ENCODE results near the gene TRIM44.
"Not testable (repeated sequence)": the region's sequence is repeated elsewhere in the genome, so short reads cannot be mapped to it uniquely, and the experiment has no call there.

The TRIM44 gene

DNA sequence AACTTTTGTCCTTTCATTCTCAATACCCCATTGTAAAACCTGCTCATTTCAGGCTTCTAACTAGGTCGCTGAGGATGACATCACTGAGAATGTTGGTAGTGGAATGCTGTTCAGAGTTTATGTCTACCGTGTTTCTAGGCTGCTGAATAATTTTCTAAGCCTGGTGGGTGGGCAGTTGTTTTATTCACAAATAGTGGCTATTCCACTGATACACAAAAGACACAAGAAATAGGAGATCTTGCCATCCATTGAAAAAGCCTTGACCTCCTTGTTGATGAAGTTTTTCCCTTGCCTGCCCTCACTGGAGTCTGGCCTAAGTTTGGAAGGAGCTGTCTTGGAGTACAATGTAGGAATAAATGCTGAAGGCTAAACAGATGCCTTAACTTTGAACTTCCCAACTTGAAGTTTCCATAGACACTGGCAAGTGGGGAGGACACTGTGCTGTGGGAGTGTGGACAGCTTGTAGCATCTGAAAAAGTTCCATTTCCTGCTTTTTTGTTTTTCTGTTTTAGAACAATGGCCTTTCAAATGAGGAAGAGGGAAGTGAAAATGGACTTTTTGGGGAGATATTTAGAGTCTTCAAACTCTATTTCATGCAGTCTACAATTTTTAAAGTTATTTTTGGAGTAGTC lies 59.2 kb downstream of the TRIM44 start:
- peak; percentile 23 to 38 for DNase-seq

DNA sequence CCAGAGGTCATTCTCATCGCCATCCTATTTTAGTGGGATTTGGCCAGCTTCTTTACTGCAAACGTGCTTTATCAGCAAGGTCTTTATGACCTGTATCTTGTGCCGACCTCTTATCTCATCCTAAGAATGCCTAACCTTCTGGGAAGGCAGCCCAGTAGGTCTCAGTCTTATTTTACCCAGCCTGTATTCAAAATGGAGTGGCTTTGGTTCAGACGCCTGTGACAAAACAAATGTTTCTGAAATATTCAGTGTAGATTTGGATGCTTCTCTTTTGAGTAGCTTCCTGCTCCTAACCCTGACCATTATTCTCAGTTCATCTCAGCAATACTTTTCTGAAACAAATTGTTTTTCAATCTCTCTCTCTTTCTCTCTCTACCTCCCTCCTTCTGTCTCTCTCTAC lies 60.1 kb downstream of the TRIM44 start:
- no peak for DNase-seq

- DNase-seq = no peak
These were observed 60.9 kb downstream of the TRIM44 start for GRCh38 chr11:35723493-35723892.

DNA sequence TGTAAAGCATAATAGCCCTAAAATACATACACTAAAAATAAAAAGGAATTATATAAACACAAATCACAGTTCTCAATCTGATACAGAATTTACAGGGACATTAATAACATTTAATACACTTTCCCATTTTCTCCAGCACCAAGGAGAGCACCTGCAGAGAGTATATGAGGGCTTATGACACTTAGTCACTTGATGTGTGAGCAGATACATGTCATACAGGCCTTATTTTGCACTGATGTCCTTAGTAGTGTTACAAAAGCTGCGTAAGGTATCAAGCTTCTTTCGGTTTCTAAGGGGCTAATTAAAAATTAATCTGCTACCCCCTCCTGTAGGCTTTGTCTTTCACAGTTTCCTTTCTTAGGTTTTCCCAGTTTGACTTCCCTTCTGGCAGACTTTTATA lies 61.3 kb downstream of the TRIM44 start:
- DNase-seq = peak in 1 of 2 donors; percentile 11

DNA sequence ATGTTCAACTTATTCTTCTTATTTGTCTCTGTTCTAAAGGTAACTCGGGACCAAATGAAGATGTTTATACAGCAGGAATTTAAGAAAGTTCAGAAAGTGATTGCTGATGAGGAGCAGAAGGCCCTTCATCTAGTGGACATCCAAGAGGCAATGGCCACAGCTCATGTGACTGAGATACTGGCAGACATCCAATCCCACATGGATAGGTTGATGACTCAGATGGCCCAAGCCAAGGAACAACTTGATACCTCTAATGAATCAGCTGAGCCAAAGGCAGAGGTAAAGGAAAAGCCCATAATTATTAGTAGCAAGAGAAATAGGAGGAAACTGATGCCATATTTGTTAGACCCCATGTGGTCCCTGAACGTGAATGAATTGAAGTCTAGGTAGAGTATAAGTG lies 63.3 kb downstream of the TRIM44 start:
- DNase-seq = no peak

DNA sequence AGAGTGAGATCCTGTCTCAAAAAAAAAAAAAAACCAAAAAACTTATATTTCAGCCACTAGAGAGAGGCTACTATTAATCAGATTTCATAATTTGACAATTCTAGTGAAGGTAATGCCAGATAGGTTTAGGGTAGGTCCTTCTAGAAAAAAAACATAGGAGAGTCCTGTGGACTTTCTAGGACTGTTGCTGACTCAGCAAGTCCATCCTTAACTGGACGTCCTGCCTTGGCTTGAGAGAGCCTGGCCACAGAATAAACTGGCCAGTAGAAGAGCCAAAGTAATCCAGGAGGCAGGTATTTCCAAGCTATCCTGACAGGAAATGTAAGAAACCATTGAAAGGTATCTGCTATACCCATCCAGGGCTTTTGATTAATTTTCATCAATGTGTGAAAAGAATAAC lies 64.6 kb downstream of the TRIM44 start:
- DNase-seq = no peak

DNA sequence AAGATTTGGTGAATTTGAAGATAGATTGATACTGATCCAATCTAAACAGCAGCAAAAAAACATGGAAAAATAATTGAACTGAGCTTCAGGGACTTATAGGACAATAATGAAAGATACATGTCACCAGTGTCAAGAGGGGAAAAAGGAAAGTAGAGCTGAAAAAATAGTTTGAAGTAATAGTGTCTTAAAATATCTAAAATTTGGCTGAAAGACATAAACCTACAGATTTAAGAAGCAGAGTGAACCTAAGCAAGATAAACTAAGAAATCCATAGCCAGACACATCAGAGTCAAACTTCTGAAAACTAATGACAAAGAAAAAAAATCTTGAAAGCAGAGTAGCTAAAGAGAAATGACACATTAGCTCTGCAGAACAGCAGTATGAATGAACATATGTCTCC lies 67.7 kb downstream of the TRIM44 start:
- DNase-seq = no peak

DNA sequence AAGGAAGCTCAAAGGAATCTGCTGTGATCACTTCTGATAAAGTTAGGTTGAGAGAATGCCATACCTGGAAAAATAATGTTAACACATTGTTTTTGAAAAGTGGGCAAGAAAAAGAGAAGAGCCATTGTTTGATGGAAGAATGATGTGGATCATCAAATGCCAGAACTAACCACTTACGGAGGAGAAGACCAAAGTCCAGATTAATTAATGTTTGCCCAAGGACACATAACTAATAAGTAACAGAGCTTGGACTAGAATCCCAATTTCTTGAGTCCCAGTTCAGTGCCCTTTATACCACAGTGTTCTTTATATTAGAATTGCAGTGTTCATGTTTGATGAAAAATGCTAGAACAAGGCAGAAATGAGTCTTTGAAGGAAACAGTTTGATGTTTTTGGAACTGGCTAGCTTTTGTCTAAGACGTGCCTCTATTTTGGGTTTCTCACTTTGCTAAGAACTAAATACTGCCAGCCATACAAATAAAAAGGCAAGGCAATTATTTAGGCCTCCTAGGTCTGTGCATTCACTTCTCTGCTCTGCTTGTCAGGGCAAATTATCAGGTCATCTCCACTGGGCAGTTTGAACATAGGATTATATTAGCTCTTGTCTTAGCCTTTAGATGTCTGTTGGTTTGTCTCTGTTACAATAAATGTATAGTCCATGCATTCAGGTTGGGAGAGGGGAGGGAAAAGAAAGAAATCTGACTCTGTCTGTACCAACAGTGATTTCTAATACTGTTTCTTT lies 72.3 kb downstream of the TRIM44 start:
- DNase-seq = no peak

DNA sequence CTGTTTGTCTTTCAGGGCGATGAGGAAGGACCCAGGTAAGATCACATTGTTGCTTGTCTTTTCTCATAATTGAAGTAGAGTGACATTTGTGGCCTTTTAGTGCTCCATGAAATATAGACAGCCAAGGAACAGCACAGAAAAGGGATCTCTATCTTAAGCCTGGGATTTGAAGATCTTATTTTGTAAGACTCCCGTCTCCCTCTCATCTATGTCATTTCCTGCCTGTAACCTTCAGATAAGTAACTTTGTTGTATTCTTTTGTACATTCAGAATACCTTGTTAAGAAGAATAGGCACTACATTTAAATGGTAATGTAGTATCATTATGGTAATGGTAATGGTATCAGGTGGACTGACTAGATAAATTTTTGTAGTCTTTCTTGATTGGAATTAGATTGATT lies 72.8 kb downstream of the TRIM44 start:
- DNase-seq = no peak

- no peak for DNase-seq
These were observed 73.3 kb downstream of the TRIM44 start for GRCh38 chr11:35735903-35736302.

GRCh38 chr11:35736952-35737351 lies 74.4 kb downstream of the TRIM44 start:
- no peak for DNase-seq

DNA sequence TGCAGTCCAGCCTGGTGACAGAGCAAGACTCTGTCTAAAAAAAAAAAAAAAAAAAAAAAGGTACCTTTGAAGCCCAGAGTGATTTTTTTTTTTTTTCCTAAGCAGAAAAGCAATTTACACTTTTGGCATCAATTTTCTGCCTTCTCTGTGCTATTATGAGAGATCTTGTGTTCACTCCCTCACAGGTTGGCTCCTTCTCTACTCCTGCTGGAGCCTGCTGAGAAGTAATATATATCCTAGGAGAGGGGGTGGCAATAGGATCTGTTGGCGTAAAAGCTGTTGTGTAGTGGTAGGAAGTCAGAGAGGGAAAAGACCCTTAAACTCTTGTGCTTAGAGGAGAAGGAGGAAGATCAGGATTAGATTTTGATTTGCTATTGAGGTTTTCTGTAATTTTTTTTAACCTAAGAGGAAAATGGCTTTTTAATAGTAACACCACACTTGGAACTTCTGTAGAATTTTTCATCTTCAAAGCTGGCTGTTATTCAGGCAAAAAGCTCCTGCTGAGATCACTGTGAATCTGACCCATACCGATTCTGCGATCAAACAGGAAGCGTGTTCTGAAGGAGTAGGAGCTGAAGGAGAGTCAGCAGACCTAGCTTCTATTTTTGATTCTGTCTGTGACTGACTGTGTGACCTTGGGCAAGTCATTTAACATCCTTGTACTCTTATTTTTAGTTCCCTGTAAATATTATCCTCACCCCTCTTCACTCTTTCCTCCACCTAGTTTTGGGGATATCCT lies 77.7 kb downstream of the TRIM44 start:
- peak; percentile 52 to 67 for DNase-seq

GRCh38 chr11:35742707-35743454 lies 80.3 kb downstream of the TRIM44 start:
- DNase-seq = no peak

DNA sequence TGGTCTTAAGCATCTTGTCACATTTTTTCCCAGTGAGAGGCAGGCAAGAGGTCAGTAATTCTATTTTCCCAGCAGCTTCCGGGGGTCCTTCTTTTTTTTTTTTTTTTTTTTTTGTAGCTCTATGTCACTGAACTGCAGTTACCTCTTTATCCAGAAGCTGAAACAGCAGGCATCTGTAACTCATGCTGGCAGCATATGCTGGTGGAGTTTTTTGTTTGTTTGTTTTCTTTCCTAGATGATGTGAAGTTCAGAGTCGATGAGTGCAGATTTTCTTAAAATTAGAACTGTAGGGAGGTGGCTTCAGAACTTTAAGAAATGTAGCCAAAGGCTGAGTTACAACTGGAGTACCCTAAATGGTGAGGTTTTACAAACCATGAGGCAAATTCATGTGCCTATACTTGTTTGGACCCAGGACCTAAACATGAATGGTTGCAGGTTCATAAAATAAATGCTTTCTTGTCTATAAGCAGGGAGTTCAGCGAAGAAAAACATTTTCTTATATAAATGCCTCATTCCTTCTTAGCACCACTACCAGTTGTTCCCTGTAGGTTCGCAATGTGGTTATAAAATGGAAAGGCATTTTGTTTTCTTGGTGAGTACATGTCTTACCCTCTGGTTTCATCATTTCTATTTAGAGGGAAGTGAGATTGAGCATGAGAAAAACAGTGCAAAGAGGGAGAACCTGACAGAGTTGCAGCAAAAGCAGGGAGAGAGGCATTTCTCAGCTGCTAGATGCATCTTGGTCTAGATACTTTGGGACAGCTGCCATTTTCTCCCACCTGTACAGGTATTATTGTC lies 84.0 kb downstream of the TRIM44 start:
- DNase-seq = peak; percentile 19 to 40

- no peak for DNase-seq
These were observed 85.1 kb downstream of the TRIM44 start for GRCh38 chr11:35747668-35748067.

GRCh38 chr11:35748644-35749043 lies 86.1 kb downstream of the TRIM44 start:
- DNase-seq = no peak

- no peak for DNase-seq
These were observed 87.7 kb downstream of the TRIM44 start for GRCh38 chr11:35750315-35750714.

DNA sequence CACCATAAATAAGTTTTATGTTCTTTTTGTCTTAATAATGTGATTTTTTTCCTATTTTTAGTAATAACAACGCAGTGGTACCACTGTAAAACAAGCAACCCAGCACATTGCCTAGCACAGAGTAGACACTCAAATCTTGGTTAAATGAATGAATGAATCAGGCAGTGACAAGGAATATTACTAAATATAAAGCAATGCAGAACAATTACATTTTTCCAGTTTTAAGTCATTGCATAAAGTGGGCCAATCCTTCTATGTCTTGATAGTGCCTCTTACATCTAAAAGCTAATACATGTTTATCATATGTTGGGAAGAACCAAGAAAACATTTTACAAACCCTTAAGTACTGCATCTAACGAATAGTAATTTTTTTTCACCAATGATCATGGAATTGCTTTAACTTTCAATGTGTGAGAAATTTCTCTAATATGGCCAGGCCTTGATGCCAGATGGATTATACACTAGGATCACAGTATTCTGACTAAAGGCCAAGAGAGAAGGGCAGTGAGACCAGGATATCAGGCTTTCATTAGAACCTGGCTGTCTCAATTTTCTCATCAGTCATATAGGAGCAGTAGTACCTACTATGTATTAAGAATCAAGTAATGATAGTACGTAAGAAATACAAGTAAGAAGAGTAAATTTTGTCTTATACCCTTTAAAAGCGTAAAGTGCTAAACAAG lies 88.5 kb downstream of the TRIM44 start:
- DNase-seq = no peak

DNA sequence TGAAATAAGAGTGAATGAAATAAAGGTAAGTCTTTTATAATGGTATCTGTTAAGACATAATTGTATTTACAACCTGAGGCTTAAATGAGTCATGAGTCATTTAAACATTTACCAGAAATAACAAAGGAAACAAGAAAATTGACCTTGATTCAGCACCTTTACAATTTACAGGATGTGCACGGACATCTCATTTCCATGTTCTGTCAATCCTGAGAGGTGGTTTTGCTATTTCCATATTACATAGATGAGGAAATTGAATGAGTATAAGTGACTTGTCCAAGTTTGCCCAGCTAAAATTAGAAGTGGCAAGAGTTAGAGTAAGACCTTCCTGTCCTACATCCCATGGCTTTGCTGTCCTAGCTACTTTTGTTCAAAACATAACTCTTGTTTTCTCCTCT lies 89.1 kb downstream of the TRIM44 start:
- DNase-seq = no peak

- no peak for DNase-seq
These were observed 89.5 kb downstream of the TRIM44 start for GRCh38 chr11:35752115-35752514.

- DNase-seq = not testable (repeated sequence)
These were observed 91.0 kb downstream of the TRIM44 start for GRCh38 chr11:35753573-35753972.

GRCh38 chr11:35759951-35760350 lies 97.4 kb downstream of the TRIM44 start:
- not testable (repeated sequence) for DNase-seq
